ENCODE results near the gene SLC17A7. TPM values are rescaled to one million over a fixed set of nuclear protein-coding genes. Genes with fewer than 3 reads are reported as not detected.

Gene SLC17A7
- total and polyA plus RNA-seq, 2 experiments from 2014 or later: 0.77 to 2.2 TPM

- H3K4me3 ChIP-seq: no peak overlapping the region
- H3K27me3 ChIP-seq: peaks cover 47% of the 10 kb centered on the region
Measured at GRCh38 chr19:49421039-49421877, 20.1 kb downstream of the SLC17A7 start.

GRCh38 chr19:49420227-49420626 lies 21.1 kb downstream of the SLC17A7 start:
- DNase-seq (ENCODE audit: low read depth in 1 of 2, low spot score in 1 of 2): no peak
- no peaks in the 10 kb centered on the region for H3K36me3 ChIP-seq
- H3K27me3 ChIP-seq: peaks cover 38% of the 10 kb centered on the region
- TF ChIP-seq, protein P1, sequence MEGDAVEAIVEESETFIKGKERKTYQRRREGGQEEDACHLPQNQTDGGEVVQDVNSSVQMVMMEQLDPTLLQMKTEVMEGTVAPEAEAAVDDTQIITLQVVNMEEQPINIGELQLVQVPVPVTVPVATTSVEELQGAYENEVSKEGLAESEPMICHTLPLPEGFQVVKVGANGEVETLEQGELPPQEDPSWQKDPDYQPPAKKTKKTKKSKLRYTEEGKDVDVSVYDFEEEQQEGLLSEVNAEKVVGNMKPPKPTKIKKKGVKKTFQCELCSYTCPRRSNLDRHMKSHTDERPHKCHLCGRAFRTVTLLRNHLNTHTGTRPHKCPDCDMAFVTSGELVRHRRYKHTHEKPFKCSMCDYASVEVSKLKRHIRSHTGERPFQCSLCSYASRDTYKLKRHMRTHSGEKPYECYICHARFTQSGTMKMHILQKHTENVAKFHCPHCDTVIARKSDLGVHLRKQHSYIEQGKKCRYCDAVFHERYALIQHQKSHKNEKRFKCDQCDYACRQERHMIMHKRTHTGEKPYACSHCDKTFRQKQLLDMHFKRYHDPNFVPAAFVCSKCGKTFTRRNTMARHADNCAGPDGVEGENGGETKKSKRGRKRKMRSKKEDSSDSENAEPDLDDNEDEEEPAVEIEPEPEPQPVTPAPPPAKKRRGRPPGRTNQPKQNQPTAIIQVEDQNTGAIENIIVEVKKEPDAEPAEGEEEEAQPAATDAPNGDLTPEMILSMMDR (IDR thresholded peaks at IDR 0.05; ENCODE audit: low read depth, low read length): no peak
- H3K4me1 ChIP-seq (ENCODE audit: low read depth): peaks cover 15% of the 10 kb centered on the region
- no peak overlapping the region for H3K27ac ChIP-seq
- no peak overlapping the region for H3K4me3 ChIP-seq
- no peaks in the 10 kb centered on the region for H3K9me3 ChIP-seq (ENCODE audit: low read depth)

More at GRCh38 chr19:49421039-49421877, 20.1 kb downstream of the SLC17A7 start:
- no peaks in the 10 kb centered on the region for H3K9me3 ChIP-seq (ENCODE audit: low read depth)
- TF ChIP-seq, protein P1 (IDR thresholded peaks at IDR 0.05; ENCODE audit: low read depth, low read length): no peak
- DNase-seq (ENCODE audit: low read depth in 1 of 2, low spot score in 1 of 2): peak; percentile 81 to 87
- H3K27ac ChIP-seq: no peak overlapping the region
- H3K36me3 ChIP-seq: no peaks in the 10 kb centered on the region
- H3K4me1 ChIP-seq (ENCODE audit: low read depth): peaks cover 15% of the 10 kb centered on the region

GRCh38 chr19:49419173-49419572 lies 22.2 kb downstream of the SLC17A7 start:
- TF ChIP-seq, protein P1 (IDR thresholded peaks at IDR 0.05; ENCODE audit: low read depth, low read length): no peak
- peaks cover 27% of the 10 kb centered on the region for H3K27me3 ChIP-seq
- no peaks in the 10 kb centered on the region for H3K36me3 ChIP-seq
- DNase-seq (ENCODE audit: low read depth in 1 of 2, low spot score in 1 of 2): no peak
- H3K4me3 ChIP-seq: no peak overlapping the region
- H3K4me1 ChIP-seq (ENCODE audit: low read depth): peaks cover 18% of the 10 kb centered on the region
- H3K27ac ChIP-seq: no peak overlapping the region
- no peaks in the 10 kb centered on the region for H3K9me3 ChIP-seq (ENCODE audit: low read depth)

DNA sequence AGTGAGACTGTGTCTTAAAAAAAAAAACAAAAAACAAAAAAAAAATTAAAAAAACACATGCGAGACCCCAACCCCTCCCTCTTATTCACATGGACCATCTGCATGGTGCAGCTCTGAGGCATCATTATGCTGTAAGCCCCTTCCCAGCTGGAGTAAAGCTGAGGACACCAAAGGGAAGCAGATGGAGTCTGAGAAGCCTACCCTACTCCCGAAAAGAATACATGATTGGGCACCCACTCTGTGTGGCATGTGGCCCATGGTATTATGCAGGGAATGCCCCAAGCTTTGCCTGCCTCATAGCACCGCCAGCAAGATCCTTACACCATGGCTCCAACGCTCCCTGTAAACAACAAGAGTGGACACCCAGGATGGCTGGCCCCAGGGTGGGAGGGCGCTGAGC lies 22.8 kb downstream of the SLC17A7 start:
- DNase-seq (ENCODE audit: low read depth in 1 of 2, low spot score in 1 of 2): no peak
- peaks cover 13% of the 10 kb centered on the region for H3K4me1 ChIP-seq (ENCODE audit: low read depth)
- peaks cover 25% of the 10 kb centered on the region for H3K27me3 ChIP-seq
- no peaks in the 10 kb centered on the region for H3K9me3 ChIP-seq (ENCODE audit: low read depth)
- TF ChIP-seq, protein P1 (IDR thresholded peaks at IDR 0.05; ENCODE audit: low read depth, low read length): no peak
- H3K4me3 ChIP-seq: no peak overlapping the region
- no peak overlapping the region for H3K27ac ChIP-seq
- no peaks in the 10 kb centered on the region for H3K36me3 ChIP-seq

- H3K27me3 ChIP-seq: peaks cover 10% of the 10 kb centered on the region
- no peaks in the 10 kb centered on the region for H3K36me3 ChIP-seq
- no peak for DNase-seq (ENCODE audit: low read depth in 1 of 2, low spot score in 1 of 2)
- TF ChIP-seq, protein P1 (IDR thresholded peaks at IDR 0.05; ENCODE audit: low read depth, low read length): no peak
- peaks cover 15% of the 10 kb centered on the region for H3K4me1 ChIP-seq (ENCODE audit: low read depth)
- no peaks in the 10 kb centered on the region for H3K9me3 ChIP-seq (ENCODE audit: low read depth)
- no peak overlapping the region for H3K4me3 ChIP-seq
- H3K27ac ChIP-seq: no peak overlapping the region
Measured at GRCh38 chr19:49417088-49417487, 24.2 kb downstream of the SLC17A7 start.
